K562 (cell line): ENCODE results near the gene SPACA9. TPM values are rescaled to one million over a fixed set of nuclear protein-coding genes. Genes with fewer than 3 reads are reported as not detected.

ENCODE experiments used
- ATAC-seq: fragments of 200-7000 bp; cut with Tn5 transposase; 3 replicates; pipeline ENCODE4 v1.9.1; 2020; ENCODE audit warnings: moderate library complexity
- BruUV-seq: library from RNA; stranded (reverse); fragments of 400-500 nt; replicated peaks from 2 replicates; lab custom pipeline; 2021; lab: Mats Ljungman, UMichigan
- CTCF ChIA-PET: fragments of 300-600 bp; formaldehyde crosslinking; extraction: SDS; loops from one replicate; lab custom pipeline; 2021; ENCODE audit warnings: low intra/inter-chr PET ratio; lab: Yijun Ruan, JAX
- POLR2A ChIA-PET: fragments of 300-600, 350-650 bp; sonication (Branson Sonifier 250); formaldehyde crosslinking; extraction: SDS; loops from one replicate; lab custom pipeline; 2021; ENCODE audit warnings: antibody characterized with exemption, inconsistent platforms; lab: Yijun Ruan, JAX
- DNase-seq, 4 experiments: peaks; one replicate each; pipeline versions ENCODE4 v3.0.0 to v3.0.0-alpha.2; 2011 to 2018; ENCODE audit warnings: low spot score in 3 of 4, mixed read lengths in 3 of 4; ENCODE audit errors: extremely low read depth in 1 of 4
- FAIRE-seq: peaks from 2 replicates; lab custom pipeline; 2011; peaks lifted over from hg19 to GRCh38; lab: Jason Lieb, UNC
- H2AFZ ChIP-seq: 2 replicates; pipeline ENCODE4 v1.6.0; 2011; ENCODE audit warnings: low read depth, low read length, control low read depth, inconsistent platforms
- H3K27ac ChIP-seq: fragments of 200-600 bp; 3 replicates; pipeline ENCODE4 v1.8.0; 2011; ENCODE audit warnings: low read depth, mild to moderate bottlenecking, control low read depth, inconsistent platforms, low read length, moderate library complexity, mixed read lengths; ENCODE audit errors: extremely low read depth
- H3K27me3 ChIP-seq, 2 experiments: fragments of 300-600 bp in 1 of 2; 2 replicates in 1 of 2; 3 replicates in 1 of 2; pipeline versions ENCODE4 v1.6.0 to v1.8.0; 2011; ENCODE audit warnings: inconsistent platforms in 2 of 2, low read length in 2 of 2, mild to moderate bottlenecking in 1 of 2, mixed read lengths in 1 of 2, moderate library complexity in 1 of 2; ENCODE audit not compliant: control insufficient read depth in 2 of 2, insufficient read depth in 2 of 2
- H3K36me3 ChIP-seq: fragments of 300-600 bp; 3 replicates; pipeline ENCODE4 v1.8.0; 2011; ENCODE audit warnings: mild to moderate bottlenecking, low read length, inconsistent platforms; ENCODE audit not compliant: control insufficient read depth, insufficient read depth
- H3K4me1 ChIP-seq, 2 experiments: fragments of 200-600 bp in 1 of 2; replicated peaks in 1 of 2; 2 replicates in 1 of 2; 3 replicates in 1 of 2; pipeline versions ENCODE4 v1.5.1 to v1.8.0; 2011; ENCODE audit warnings: inconsistent platforms in 2 of 2, low read length in 2 of 2, mild to moderate bottlenecking in 1 of 2, mixed read lengths in 1 of 2, moderate library complexity in 1 of 2; ENCODE audit not compliant: control insufficient read depth in 2 of 2, insufficient read depth in 2 of 2
- H3K4me2 ChIP-seq: 2 replicates; pipeline ENCODE4 v1.6.1; 2011; ENCODE audit warnings: low read length, control low read depth, inconsistent platforms, mixed read lengths; ENCODE audit not compliant: insufficient read depth
- H3K4me3 ChIP-seq: fragments of 200-600 bp; sonication (generic), shearing (Covaris generic); 2 replicates; pipeline ENCODE4 v1.5.1; 2016; ENCODE audit warnings: control low read depth, inconsistent platforms
- H3K79me2 ChIP-seq: fragments of 200-600 bp; 3 replicates; pipeline ENCODE4 v1.8.0; 2011; ENCODE audit warnings: low read length, inconsistent platforms; ENCODE audit not compliant: control insufficient read depth, insufficient read depth
- H3K9ac ChIP-seq, 2 experiments: 2 replicates each; pipeline versions ENCODE4 v1.6.0 to v1.6.1; 2011; ENCODE audit warnings: low read depth in 2 of 2, low read length in 2 of 2, control low read depth in 1 of 2, inconsistent platforms in 1 of 2, mild to moderate bottlenecking in 1 of 2, mixed read lengths in 1 of 2; ENCODE audit not compliant: insufficient read depth in 1 of 2
- H3K9me1 ChIP-seq: one replicate; pipeline ENCODE4 v1.6.0; 2011; ENCODE audit warnings: inconsistent platforms, mild to moderate bottlenecking, low read length, moderate library complexity; ENCODE audit not compliant: control insufficient read depth, insufficient read depth
- H3K9me3 ChIP-seq: replicated peaks from 2 replicates; pipeline ENCODE4 v1.5.1; 2011; ENCODE audit warnings: low read depth, low read length, inconsistent platforms; ENCODE audit not compliant: control insufficient read depth, insufficient read depth
- H4K20me1 ChIP-seq: replicated peaks from 2 replicates; pipeline ENCODE4 v1.6.1; 2011; ENCODE audit warnings: low read length, inconsistent platforms, mixed read lengths; ENCODE audit not compliant: control insufficient read depth, insufficient read depth
- CSDE1 ChIP-seq, 2 experiments: fragments of 450-650 bp; IDR thresholded peaks; 2 replicates each; pipeline ENCODE4 v1.6.1; 2016; ENCODE audit warnings: mild to moderate bottlenecking in 1 of 2
- FOXJ3 ChIP-seq: sonication (generic); formaldehyde crosslinking; IDR thresholded peaks from 2 replicates; pipeline ENCODE4 v1.4.0; 2020; ENCODE audit warnings: mild to moderate bottlenecking, missing genetic modification reagents
- HCFC1 ChIP-seq: IDR thresholded peaks from 2 replicates; pipeline ENCODE4 v1.6.1; 2012; ENCODE audit warnings: low read depth, low read length, improper control_type of control experiment
- MCM2 ChIP-seq: fragments of 450-650 bp; IDR thresholded peaks from 2 replicates; pipeline ENCODE4 v1.6.1; 2017; ENCODE audit warnings: low read depth, mild to moderate bottlenecking
- MCM5 ChIP-seq: fragments of 450-650 bp; IDR thresholded peaks from 2 replicates; pipeline ENCODE4 v1.6.1; 2016; ENCODE audit warnings: low read depth
- SAFB ChIP-seq: fragments of 200-400 bp; formaldehyde crosslinking; IDR thresholded peaks from 2 replicates; pipeline ENCODE4 v1.6.1; 2017; ENCODE audit warnings: low read depth, low read length, borderline replicate concordance
- SMAD1 ChIP-seq: fragments of 150-350 bp; IDR thresholded peaks from 2 replicates; pipeline ENCODE4 v1.6.1; 2014; ENCODE audit warnings: low read length, low read depth; ENCODE audit not compliant: partially characterized antibody
- TAF1 ChIP-seq: IDR thresholded peaks from 2 replicates; pipeline ENCODE4 v1.6.1; 2011; ENCODE audit warnings: mild to moderate bottlenecking, low read length, moderate library complexity; ENCODE audit not compliant: insufficient read depth, control insufficient read depth, severe bottlenecking; ENCODE audit errors: extremely low read depth
- ZNF212 ChIP-seq: fragments of 450-650 bp; formaldehyde crosslinking; IDR thresholded peaks from 2 replicates; pipeline ENCODE4 v1.4.0; 2020; ENCODE audit warnings: mild to moderate bottlenecking
- WGBS: fragments of 100-300 bp; shearing (Covaris generic); methylation state at CpG from one replicate; pipeline ENCODE4 v1.1.6; 2016; ENCODE audit warnings: low coverage, mixed read lengths; ENCODE audit not compliant: insufficient coverage; ENCODE audit errors: missing lambda C conversion rate; 5-methylcytosine and 5-hydroxymethylcytosine counted together
- in situ Hi-C: fragments of 300-500 bp; cut with MboI; formaldehyde crosslinking; loops from 4 replicates; pipeline ENCODE4 v1.15.0; 2018; ENCODE audit warnings: inconsistent platforms, mixed read lengths
- intact Hi-C: fragments of 100-400 bp; cut with micrococcal nuclease; formaldehyde crosslinking; loops from 2 replicates; pipeline ENCODE4 v1.14.2; 2022
- polyA plus RNA-seq, 8 experiments: library from polyadenylated mRNA; depleted of rRNA in 4 of 8; stranded (reverse) in 5 of 8; unstranded in 3 of 8; fragments of >200 nt; fragmentation: Nextera tagmentation in 2 of 8; fragmentation: Illumina TruSeq in 1 of 8; extraction: Ambion mirVana in 2 of 8; extraction: Trizol in 1 of 8; gene quantifications; 2 replicates each; pipeline versions ENCODE4 v1.2.1 to v1.2.3, GENCODE V29; 2011 to 2014; ENCODE audit warnings: inconsistent platforms in 1 of 8, missing spikeins in 1 of 8
- total RNA-seq, 7 experiments: library from RNA; depleted of rRNA in 6 of 7; stranded (reverse); fragments of >200 nt in 6 of 7; fragmentation: Illumina TruSeq in 2 of 7; extraction: Trizol in 2 of 7; gene quantifications; 2 replicates each; pipeline versions ENCODE4 v1.2.1 to v1.2.3, GENCODE V29; 2011 to 2021; ENCODE audit warnings: low replicate concordance in 1 of 7

Gene SPACA9
- total and polyA plus RNA-seq, 9 of the 15 experiments (the other 6 are each of a cell fraction or from before 2014, with no cell fraction given), result 0.06 to 0.51 (median 0.36) TPM

DNA sequence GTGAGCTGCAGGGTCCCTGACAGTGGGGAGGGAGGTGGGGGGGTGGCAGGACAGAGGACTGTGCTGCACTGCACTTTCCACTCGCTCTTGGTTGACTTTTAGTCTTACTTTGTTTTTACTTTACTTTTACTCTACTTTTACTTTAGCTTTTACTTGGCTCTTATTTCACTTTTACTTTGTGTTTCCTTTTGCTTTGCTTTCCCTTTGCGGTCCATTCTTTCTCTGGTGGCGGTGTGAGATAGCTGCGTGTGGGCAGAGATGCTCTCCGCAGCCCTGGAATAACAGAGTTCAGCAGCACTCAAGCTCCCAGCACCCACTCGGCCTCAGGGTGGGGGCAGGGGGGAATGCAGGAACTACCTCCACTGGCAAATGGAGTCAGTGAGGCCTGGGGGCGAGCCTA lies 5.3 kb upstream of the SPACA9 start:
- no peak overlapping the region for H3K9ac ChIP-seq
- no peaks in the 10 kb centered on the region for H3K9me1 ChIP-seq
- no peak for FAIRE-seq
- no peaks in the 10 kb centered on the region for H3K79me2 ChIP-seq
- POLR2A ChIA-PET, result interaction anchor here (0.7 kb wide), 1 partner anchor 365 kb away, joined by 3 read pairs; no protein-coding TSS in a partner anchor
- intact Hi-C loops, result no loop called here
- H3K9me3 ChIP-seq, result no peaks in the 10 kb centered on the region
- H3K4me2 ChIP-seq, result no peak overlapping the region
- H3K36me3 ChIP-seq, result no peaks in the 10 kb centered on the region
- no peak overlapping the region for H2AFZ ChIP-seq
- peaks cover 42 to 85% of the 10 kb centered on the region in 2 experiments; a peak in 4 of 5 replicates for H3K27me3 ChIP-seq
- peaks cover 4% of the 10 kb centered on the region; the same call in 1 of the 2 replicates for H4K20me1 ChIP-seq
- no peak overlapping the region for H3K4me3 ChIP-seq
- H3K4me1 ChIP-seq, result peaks cover 0 to 15% of the 10 kb centered on the region in 2 experiments; a peak in 2 of 5 replicates
- 2% methylated on average over 7 of the region's 7 CpGs for WGBS
- CTCF ChIA-PET, result no interaction called here
- TF ChIP-seq SAFB, result no peak
- TF ChIP-seq HCFC1, result no peak
- TF ChIP-seq TAF1, result no peak
- TF ChIP-seq CSDE1 (IDR thresholded peaks at IDR 0.05), result no peak
- no peak for TF ChIP-seq FOXJ3
- no peak for TF ChIP-seq MCM2
- no peak for TF ChIP-seq ZNF212
- TF ChIP-seq SMAD1, result no peak
- no peak for TF ChIP-seq MCM5
- TF ChIP-seq, all 486 proteins: peak for 0
- no peak overlapping the region for H3K27ac ChIP-seq
- in situ Hi-C loops, result no loop called here
- ATAC-seq, result no peak
- no peak for DNase-seq
- BruUV-seq, result no TSS peak
